ENCODE data around the gene UBE2M. TPM values are rescaled to one million over a fixed set of nuclear protein-coding genes. Genes with fewer than 3 reads are reported as not detected.
A peak's percentile ranks its signal among the peaks of the same experiment; 100 is the strongest.

Gene UBE2M
- total and polyA plus RNA-seq, 2 experiments from 2014 or later: 27.6 to 64.5 TPM

DNA sequence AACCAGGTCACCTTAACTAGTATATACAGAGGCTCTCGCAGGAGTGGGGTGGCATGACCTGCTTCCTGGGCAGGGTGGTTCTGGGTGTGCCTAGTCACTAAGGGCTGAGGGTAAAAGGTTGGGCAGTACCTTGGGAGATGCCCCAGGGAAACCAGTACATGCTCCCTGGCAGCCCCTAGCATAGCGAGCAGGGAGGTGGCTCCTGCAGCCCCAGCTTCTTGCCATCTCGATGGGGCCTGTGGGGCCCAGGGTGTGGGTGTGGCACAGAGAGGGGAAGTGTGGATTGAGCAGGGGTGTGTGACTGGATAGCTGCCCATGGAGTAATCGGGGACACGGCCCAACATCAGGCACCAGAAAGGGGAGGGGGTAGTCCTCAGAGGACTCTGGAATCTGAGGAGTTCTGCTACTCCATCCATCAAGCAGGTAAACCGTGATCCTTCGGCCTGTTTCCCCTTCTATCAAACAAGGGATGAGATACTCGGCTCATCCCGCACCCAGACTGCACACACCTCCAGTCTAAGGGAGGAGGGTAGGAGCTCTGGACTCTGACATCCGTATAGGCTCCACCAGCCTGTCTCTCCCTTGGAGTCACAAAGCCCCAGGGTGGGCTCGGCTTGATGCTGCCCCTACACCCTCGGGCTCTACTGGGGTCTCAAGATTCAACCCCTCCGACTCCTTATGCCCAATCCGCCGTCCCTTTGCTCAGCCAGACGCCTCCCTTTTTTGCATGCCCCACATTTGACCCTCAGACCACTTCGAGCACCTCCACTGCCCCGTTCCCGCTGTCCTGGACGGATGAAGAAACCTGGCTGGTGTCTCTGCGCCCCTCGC, 39.9 kb downstream of the UBE2M start:
- peaks cover 11% of the 10 kb centered on the region; the same call in 1 of the 2 replicates for H3K79me2 ChIP-seq (replicated peaks; ENCODE audit: insufficient read depth)
- H3K4me1 Mint-ChIP-seq: peaks cover 49% of the 10 kb centered on the region
- no peaks in the 10 kb centered on the region for H3K27me3 ChIP-seq (ENCODE audit: insufficient read depth)
- H3K9me3 Mint-ChIP-seq: no peaks in the 10 kb centered on the region; the same call in 2 of the 3 replicates
- peak overlapping the region; percentile 97 for H3K27ac ChIP-seq (ENCODE audit: low read depth)
- H3K27ac Mint-ChIP-seq: peak overlapping the region; percentile 98
- no peaks in the 10 kb centered on the region for H4K20me1 ChIP-seq (replicated peaks; ENCODE audit: insufficient read depth)
- H3K4me2 ChIP-seq: peak overlapping the region; percentile 85
- peak overlapping the region; percentile 86 for H3K4me3 Mint-ChIP-seq
- DNase-seq (ENCODE audit: low spot score): no peak
- no peak for ATAC-seq
- peaks cover 20% of the 10 kb centered on the region for H3K36me3 Mint-ChIP-seq (ENCODE audit: low read depth)
- no peaks in the 10 kb centered on the region for H3K9me2 ChIP-seq (ENCODE audit: insufficient read depth)
- H3K36me3 ChIP-seq (ENCODE audit: insufficient read depth): no peaks in the 10 kb centered on the region
- H3F3A ChIP-seq (replicated peaks; ENCODE audit: low read depth): peaks cover 31% of the 10 kb centered on the region
- peaks cover 39% of the 10 kb centered on the region for H3K27me3 Mint-ChIP-seq (ENCODE audit: insufficient read depth, low read depth, poor library complexity)
- peak overlapping the region; percentile 94 for H3K4me3 ChIP-seq
- no peak for TF ChIP-seq STAT1 (IDR thresholded peaks at IDR 0.05; ENCODE audit: unreplicated experiment)
- TF ChIP-seq NANOG (IDR thresholded peaks at IDR 0.05; ENCODE audit: borderline replicate concordance): no peak
- no peak for TF ChIP-seq CREB1 (CRISPR knock-in tag; IDR thresholded peaks at IDR 0.05; ENCODE audit: low read depth)
- no peak for TF ChIP-seq EZH2phosphoT487 (IDR thresholded peaks at IDR 0.05; ENCODE audit: unreplicated experiment)
- TF ChIP-seq, protein P1, sequence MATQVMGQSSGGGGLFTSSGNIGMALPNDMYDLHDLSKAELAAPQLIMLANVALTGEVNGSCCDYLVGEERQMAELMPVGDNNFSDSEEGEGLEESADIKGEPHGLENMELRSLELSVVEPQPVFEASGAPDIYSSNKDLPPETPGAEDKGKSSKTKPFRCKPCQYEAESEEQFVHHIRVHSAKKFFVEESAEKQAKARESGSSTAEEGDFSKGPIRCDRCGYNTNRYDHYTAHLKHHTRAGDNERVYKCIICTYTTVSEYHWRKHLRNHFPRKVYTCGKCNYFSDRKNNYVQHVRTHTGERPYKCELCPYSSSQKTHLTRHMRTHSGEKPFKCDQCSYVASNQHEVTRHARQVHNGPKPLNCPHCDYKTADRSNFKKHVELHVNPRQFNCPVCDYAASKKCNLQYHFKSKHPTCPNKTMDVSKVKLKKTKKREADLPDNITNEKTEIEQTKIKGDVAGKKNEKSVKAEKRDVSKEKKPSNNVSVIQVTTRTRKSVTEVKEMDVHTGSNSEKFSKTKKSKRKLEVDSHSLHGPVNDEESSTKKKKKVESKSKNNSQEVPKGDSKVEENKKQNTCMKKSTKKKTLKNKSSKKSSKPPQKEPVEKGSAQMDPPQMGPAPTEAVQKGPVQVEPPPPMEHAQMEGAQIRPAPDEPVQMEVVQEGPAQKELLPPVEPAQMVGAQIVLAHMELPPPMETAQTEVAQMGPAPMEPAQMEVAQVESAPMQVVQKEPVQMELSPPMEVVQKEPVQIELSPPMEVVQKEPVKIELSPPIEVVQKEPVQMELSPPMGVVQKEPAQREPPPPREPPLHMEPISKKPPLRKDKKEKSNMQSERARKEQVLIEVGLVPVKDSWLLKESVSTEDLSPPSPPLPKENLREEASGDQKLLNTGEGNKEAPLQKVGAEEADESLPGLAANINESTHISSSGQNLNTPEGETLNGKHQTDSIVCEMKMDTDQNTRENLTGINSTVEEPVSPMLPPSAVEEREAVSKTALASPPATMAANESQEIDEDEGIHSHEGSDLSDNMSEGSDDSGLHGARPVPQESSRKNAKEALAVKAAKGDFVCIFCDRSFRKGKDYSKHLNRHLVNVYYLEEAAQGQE (IDR thresholded peaks at IDR 0.05; ENCODE audit: unreplicated experiment): no peak
- TF ChIP-seq, protein P2, sequence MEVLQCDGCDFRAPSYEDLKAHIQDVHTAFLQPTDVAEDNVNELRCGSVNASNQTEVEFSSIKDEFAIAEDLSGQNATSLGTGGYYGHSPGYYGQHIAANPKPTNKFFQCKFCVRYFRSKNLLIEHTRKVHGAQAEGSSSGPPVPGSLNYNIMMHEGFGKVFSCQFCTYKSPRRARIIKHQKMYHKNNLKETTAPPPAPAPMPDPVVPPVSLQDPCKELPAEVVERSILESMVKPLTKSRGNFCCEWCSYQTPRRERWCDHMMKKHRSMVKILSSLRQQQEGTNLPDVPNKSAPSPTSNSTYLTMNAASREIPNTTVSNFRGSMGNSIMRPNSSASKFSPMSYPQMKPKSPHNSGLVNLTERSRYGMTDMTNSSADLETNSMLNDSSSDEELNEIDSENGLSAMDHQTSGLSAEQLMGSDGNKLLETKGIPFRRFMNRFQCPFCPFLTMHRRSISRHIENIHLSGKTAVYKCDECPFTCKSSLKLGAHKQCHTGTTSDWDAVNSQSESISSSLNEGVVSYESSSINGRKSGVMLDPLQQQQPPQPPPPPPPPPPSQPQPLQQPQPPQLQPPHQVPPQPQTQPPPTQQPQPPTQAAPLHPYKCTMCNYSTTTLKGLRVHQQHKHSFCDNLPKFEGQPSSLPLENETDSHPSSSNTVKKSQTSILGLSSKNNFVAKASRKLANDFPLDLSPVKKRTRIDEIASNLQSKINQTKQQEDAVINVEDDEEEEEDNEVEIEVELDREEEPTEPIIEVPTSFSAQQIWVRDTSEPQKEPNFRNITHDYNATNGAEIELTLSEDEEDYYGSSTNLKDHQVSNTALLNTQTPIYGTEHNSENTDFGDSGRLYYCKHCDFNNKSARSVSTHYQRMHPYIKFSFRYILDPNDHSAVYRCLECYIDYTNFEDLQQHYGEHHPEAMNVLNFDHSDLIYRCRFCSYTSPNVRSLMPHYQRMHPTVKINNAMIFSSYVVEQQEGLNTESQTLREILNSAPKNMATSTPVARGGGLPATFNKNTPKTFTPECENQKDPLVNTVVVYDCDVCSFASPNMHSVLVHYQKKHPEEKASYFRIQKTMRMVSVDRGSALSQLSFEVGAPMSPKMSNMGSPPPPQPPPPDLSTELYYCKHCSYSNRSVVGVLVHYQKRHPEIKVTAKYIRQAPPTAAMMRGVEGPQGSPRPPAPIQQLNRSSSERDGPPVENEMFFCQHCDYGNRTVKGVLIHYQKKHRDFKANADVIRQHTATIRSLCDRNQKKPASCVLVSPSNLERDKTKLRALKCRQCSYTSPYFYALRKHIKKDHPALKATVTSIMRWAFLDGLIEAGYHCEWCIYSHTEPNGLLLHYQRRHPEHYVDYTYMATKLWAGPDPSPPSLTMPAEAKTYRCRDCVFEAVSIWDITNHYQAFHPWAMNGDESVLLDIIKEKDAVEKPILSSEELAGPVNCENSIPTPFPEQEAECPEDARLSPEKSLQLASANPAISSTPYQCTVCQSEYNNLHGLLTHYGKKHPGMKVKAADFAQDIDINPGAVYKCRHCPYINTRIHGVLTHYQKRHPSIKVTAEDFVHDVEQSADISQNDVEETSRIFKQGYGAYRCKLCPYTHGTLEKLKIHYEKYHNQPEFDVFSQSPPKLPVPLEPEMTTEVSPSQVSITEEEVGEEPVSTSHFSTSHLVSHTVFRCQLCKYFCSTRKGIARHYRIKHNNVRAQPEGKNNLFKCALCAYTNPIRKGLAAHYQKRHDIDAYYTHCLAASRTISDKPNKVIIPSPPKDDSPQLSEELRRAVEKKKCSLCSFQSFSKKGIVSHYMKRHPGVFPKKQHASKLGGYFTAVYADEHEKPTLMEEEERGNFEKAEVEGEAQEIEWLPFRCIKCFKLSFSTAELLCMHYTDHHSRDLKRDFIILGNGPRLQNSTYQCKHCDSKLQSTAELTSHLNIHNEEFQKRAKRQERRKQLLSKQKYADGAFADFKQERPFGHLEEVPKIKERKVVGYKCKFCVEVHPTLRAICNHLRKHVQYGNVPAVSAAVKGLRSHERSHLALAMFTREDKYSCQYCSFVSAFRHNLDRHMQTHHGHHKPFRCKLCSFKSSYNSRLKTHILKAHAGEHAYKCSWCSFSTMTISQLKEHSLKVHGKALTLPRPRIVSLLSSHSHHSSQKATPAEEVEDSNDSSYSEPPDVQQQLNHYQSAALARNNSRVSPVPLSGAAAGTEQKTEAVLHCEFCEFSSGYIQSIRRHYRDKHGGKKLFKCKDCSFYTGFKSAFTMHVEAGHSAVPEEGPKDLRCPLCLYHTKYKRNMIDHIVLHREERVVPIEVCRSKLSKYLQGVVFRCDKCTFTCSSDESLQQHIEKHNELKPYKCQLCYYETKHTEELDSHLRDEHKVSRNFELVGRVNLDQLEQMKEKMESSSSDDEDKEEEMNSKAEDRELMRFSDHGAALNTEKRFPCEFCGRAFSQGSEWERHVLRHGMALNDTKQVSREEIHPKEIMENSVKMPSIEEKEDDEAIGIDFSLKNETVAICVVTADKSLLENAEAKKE (CRISPR knock-in tag; IDR thresholded peaks at IDR 0.05): no peak
- no peak for TF ChIP-seq POLR2AphosphoS5 (IDR thresholded peaks at IDR 0.05; ENCODE audit: low read depth)
- no peak for TF ChIP-seq ZNF114 (CRISPR knock-in tag; IDR thresholded peaks at IDR 0.05)
- peak overlapping the region; percentile 88; the same call in 1 of the 2 replicates for H2AFZ ChIP-seq
- peaks cover 36% of the 10 kb centered on the region for H3K4me1 ChIP-seq (ENCODE audit: insufficient read depth)

Data from GM23338 (cell line).